Ishikawa (cell line): ENCODE data around the gene VNN1.

Source experiments
- CEBPB ChIP-seq: IDR thresholded peaks from 2 replicates; pipeline ENCODE4 v1.6.1; 2012
- CREB1 ChIP-seq: IDR thresholded peaks from 2 replicates; pipeline ENCODE4 v1.6.1; 2012; ENCODE audit warnings: low read depth
- EGR1 ChIP-seq: IDR thresholded peaks from 2 replicates; pipeline ENCODE4 v1.6.1; 2012
- EP300 ChIP-seq: IDR thresholded peaks from 2 replicates; pipeline ENCODE4 v1.6.1; 2012; ENCODE audit warnings: borderline replicate concordance
- FOXM1 ChIP-seq: IDR thresholded peaks from 2 replicates; pipeline ENCODE4 v1.6.1; 2012; ENCODE audit warnings: low read depth, borderline replicate concordance
- NFIC ChIP-seq: IDR thresholded peaks from 2 replicates; pipeline ENCODE4 v1.6.1; 2012
- RAD21 ChIP-seq: IDR thresholded peaks from 2 replicates; pipeline ENCODE4 v1.6.1; 2012; ENCODE audit warnings: low read depth
- TAF1 ChIP-seq: IDR thresholded peaks from 2 replicates; pipeline ENCODE4 v1.6.1; 2012; ENCODE audit warnings: low read depth, mild to moderate bottlenecking
- TCF12 ChIP-seq: IDR thresholded peaks from 2 replicates; pipeline ENCODE4 v1.6.1; 2012; ENCODE audit warnings: low read depth
- TEAD4 ChIP-seq: IDR thresholded peaks from 2 replicates; pipeline ENCODE4 v1.6.1; 2012
- YY1 ChIP-seq: IDR thresholded peaks from 2 replicates; pipeline ENCODE4 v1.6.1; 2012; ENCODE audit warnings: low read depth
- ZBTB7A ChIP-seq: IDR thresholded peaks from 2 replicates; pipeline ENCODE4 v1.6.1; 2012; ENCODE audit warnings: low read depth
- TF ChIP-seq, protein P1 (sequence below): IDR thresholded peaks from 2 replicates; pipeline ENCODE4 v1.6.1; 2012; ENCODE audit warnings: low read depth, mild to moderate bottlenecking
- TF ChIP-seq, protein P2 (sequence below): IDR thresholded peaks from 2 replicates; pipeline ENCODE4 v1.6.1; 2012
- TF ChIP-seq, protein P3 (sequence below): IDR thresholded peaks from 2 replicates; pipeline ENCODE4 v1.6.1; 2012

The VNN1 gene

DNA sequence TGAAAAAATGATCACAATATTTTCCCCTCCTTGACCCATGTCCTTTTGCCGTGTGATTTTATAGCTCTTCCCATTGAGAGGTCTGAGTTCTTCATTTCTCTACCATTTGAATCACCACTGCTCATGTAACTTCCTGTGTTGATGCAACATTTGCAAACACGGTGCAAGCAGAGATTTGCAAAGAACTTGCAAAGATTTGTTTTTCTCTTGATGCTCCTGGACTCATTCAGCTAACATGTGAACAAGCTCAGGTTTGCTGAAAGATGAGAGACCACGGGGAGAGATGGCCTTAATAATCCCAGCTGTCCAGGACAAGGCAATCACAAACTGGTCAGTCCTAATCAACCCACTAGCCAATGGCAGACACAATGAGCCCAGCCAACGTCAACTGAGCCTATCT, 35.3 kb upstream of the VNN1 start:
- TF ChIP-seq ZBTB7A (no peak), YY1 (no peak), FOXM1 (no peak), CEBPB (no peak), EGR1 (no peak), CREB1 (no peak), RAD21 (no peak), TAF1 (no peak), TEAD4 (no peak), EP300 (no peak), TCF12 (no peak)
- TF ChIP-seq, protein P1, sequence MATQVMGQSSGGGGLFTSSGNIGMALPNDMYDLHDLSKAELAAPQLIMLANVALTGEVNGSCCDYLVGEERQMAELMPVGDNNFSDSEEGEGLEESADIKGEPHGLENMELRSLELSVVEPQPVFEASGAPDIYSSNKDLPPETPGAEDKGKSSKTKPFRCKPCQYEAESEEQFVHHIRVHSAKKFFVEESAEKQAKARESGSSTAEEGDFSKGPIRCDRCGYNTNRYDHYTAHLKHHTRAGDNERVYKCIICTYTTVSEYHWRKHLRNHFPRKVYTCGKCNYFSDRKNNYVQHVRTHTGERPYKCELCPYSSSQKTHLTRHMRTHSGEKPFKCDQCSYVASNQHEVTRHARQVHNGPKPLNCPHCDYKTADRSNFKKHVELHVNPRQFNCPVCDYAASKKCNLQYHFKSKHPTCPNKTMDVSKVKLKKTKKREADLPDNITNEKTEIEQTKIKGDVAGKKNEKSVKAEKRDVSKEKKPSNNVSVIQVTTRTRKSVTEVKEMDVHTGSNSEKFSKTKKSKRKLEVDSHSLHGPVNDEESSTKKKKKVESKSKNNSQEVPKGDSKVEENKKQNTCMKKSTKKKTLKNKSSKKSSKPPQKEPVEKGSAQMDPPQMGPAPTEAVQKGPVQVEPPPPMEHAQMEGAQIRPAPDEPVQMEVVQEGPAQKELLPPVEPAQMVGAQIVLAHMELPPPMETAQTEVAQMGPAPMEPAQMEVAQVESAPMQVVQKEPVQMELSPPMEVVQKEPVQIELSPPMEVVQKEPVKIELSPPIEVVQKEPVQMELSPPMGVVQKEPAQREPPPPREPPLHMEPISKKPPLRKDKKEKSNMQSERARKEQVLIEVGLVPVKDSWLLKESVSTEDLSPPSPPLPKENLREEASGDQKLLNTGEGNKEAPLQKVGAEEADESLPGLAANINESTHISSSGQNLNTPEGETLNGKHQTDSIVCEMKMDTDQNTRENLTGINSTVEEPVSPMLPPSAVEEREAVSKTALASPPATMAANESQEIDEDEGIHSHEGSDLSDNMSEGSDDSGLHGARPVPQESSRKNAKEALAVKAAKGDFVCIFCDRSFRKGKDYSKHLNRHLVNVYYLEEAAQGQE, result no peak
- TF ChIP-seq, protein P2, sequence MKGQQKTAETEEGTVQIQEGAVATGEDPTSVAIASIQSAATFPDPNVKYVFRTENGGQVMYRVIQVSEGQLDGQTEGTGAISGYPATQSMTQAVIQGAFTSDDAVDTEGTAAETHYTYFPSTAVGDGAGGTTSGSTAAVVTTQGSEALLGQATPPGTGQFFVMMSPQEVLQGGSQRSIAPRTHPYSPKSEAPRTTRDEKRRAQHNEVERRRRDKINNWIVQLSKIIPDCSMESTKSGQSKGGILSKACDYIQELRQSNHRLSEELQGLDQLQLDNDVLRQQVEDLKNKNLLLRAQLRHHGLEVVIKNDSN, result no peak

DNA sequence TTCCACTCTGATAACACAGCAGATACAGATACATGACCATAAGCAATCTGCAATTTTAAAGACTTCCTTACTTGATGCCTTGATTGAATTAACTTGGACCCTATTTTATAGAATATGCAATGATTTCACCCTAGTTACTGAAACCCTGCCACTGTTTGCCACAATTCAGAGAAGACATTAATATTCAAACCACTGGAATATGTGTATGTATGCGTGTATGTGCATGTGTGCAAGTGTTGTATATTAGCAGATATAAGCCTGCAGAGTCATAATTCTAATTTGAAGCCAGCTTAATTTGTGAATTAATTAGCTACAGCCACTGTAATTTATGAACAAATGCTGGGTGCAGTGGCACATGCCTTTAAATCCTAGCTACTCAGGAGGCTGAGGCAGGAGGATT, 34.6 kb upstream of the VNN1 start:
- TF ChIP-seq, protein P3, sequence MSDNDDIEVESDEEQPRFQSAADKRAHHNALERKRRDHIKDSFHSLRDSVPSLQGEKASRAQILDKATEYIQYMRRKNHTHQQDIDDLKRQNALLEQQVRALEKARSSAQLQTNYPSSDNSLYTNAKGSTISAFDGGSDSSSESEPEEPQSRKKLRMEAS, result no peak

DNA sequence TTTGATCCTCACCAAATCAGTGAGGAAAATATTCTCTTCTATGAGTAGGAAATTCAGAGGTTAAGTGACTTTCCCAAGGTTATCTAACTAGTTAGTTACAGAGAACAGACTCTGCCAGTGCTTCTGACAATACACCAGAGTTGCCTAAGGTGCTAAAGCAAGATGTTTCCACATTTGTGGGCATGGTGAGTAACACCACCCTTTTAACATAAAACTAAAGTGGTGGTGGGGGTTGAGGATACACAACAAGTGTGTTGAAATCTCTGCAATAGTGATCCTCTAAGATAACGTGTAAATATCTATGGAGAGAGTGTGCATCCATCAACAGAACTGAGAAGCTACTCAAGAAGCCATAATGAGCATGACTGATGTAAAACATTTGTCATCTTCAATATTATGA, 32.2 kb upstream of the VNN1 start:
- TF ChIP-seq, protein P2, result no peak
- TF ChIP-seq CREB1 (no peak), RAD21 (no peak), TCF12 (no peak), CEBPB (no peak), TAF1 (no peak), EGR1 (no peak)
- TF ChIP-seq, protein P1, result no peak

DNA sequence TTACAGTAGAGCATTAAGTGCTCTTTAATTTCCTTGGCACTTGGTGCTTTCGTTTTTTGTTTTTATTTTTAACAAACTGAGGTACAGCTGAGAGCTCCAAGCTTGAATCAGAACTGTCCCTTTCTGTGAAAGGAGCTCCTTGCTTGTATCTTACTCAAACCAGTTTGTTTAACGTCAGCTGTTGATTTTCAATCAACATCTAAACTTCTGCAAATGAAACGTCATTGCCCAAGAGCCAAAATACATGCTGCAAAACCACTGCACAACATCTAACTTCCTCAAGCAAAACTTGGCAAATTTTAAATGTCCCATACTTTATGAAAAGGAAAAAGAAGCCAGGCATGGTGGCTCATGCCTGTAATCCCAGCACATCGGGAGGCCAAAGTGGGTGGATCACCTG, 28.6 kb upstream of the VNN1 start:
- TF ChIP-seq ZBTB7A, result no peak
- TF ChIP-seq, protein P1, result no peak
- no peak for TF ChIP-seq RAD21
- TF ChIP-seq, protein P2, result no peak
- TF ChIP-seq EP300, result no peak
- no peak for TF ChIP-seq NFIC
- TF ChIP-seq TCF12, result no peak
- no peak for TF ChIP-seq TAF1

DNA sequence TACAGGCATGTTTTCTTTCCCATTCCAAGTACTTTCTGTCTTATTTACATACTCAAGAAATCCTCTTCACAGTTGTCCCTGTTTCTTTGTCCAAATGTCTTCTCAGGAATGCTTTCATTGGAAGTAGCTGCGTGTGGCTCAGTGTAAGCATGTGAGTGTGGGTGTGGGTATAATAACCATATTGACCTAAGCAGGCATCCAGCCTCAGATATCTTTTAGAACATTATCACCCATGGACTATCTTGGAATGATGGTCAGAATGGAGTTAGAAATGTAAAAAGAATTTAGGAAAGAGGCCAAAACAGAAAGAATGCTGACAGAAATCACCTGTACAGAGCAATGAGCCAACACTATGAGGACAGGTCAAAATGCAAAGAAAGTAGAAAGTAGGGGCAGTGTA, 27.4 kb upstream of the VNN1 start:
- TF ChIP-seq YY1, result no peak
- TF ChIP-seq NFIC, result no peak
- no peak for TF ChIP-seq TCF12
- TF ChIP-seq EGR1, result no peak
- TF ChIP-seq EP300, result no peak
- TF ChIP-seq TEAD4, result no peak
- TF ChIP-seq CEBPB, result no peak
- TF ChIP-seq, protein P1, result no peak
- TF ChIP-seq, protein P3, result no peak
- no peak for TF ChIP-seq TAF1
- TF ChIP-seq RAD21, result no peak
- no peak for TF ChIP-seq FOXM1
- TF ChIP-seq ZBTB7A, result no peak
- TF ChIP-seq, protein P2, result no peak
- no peak for TF ChIP-seq CREB1
